Activated CD8-positive, alpha-beta memory T cell treated with anti-CD3 and anti-CD28 coated beads for 36 hours (primary cell): Measurements from ENCODE around the gene SLC35G3. TPM values are rescaled to one million over a fixed set of nuclear protein-coding genes. Genes with fewer than 3 reads are reported as not detected.
"Not testable (repeated sequence)": the region's sequence is repeated elsewhere in the genome, so short reads cannot be mapped to it uniquely, and the experiment has no call there.

Experiments
- CTCF ChIA-PET: fragments of 350-600 bp; sonication (Branson Sonifier 250); formaldehyde crosslinking; loops from one replicate; lab custom pipeline; 2021; ENCODE audit warnings: antibody characterized with exemption; lab: Charles Lee
- POLR2A ChIA-PET: fragments of 350-600 bp; sonication (Branson Sonifier 250); formaldehyde crosslinking; loops from one replicate; lab custom pipeline; 2021; ENCODE audit warnings: antibody characterized with exemption; lab: Charles Lee
- total RNA-seq, 2 experiments: library from RNA; stranded (reverse); gene quantifications; one replicate each; pipeline ENCODE4 v1.2.3, GENCODE V29; 2021

The SLC35G3 gene
- total RNA-seq, 2 experiments from 2014 or later = not detected

GRCh38 chr17:35214631-35215273 is 20.6 kb upstream of the SLC35G3 start:
- ChIA-PET POLR2A (interaction anchor here (1.0 to 1.7 kb wide), 5 partner anchors 26 to 323 kb away, joined by 3 to 6 read pairs (median 3); partner anchors contain the start of genes SLFN12L and SLFN5), CTCF (interaction anchor here (1.0 to 2.7 kb wide), 6 partner anchors 12 to 325 kb away, joined by 3 to 11 read pairs (median 3); partner anchors contain the start of gene SLFN5)

- CTCF ChIA-PET = interaction anchor here (1.1 to 2.7 kb wide), 4 partner anchors 21 to 325 kb away, joined by 3 to 11 read pairs (median 3); partner anchors contain the start of gene SLFN5
- POLR2A ChIA-PET = interaction anchor here (1.0 to 1.7 kb wide), 5 partner anchors 27 to 323 kb away, joined by 3 to 6 read pairs (median 3); partner anchors contain the start of genes SLFN12L and SLFN5
Measured at GRCh38 chr17:35214192-35214591, 20.0 kb upstream of the SLC35G3 start.

- ChIA-PET CTCF (interaction anchor here (0.6 to 2.7 kb wide), 6 partner anchors 22 to 534 kb away, joined by 3 to 11 read pairs (median 3); partner anchors contain the start of gene SLFN5), POLR2A (interaction anchor here (0.6 to 1.7 kb wide), 6 partner anchors 28 to 324 kb away, joined by 3 to 6 read pairs (median 3); partner anchors contain the start of genes SLFN12L and SLFN5)
Measured at GRCh38 chr17:35213412-35213940, 19.3 kb upstream of the SLC35G3 start.

- ChIA-PET POLR2A (interaction anchor here (0.6 kb wide), 2 partner anchors 31 to 71 kb away, joined by 3 read pairs; partner anchors contain the start of gene NLE1), CTCF (interaction anchor here (0.6 to 2.7 kb wide), 4 partner anchors 23 to 535 kb away, joined by 3 to 11 read pairs (median 4); no protein-coding TSS in a partner anchor)
Measured at GRCh38 chr17:35212668-35213067, 18.5 kb upstream of the SLC35G3 start.

GRCh38 chr17:35210741-35211140 is 16.5 kb upstream of the SLC35G3 start:
- ChIA-PET CTCF (no interaction called here), POLR2A (no interaction called here)

- POLR2A ChIA-PET, CTCF ChIA-PET: not testable (repeated sequence)
Measured at GRCh38 chr17:35202582-35202981, 8.4 kb upstream of the SLC35G3 start.

- POLR2A ChIA-PET, CTCF ChIA-PET: not testable (repeated sequence)
Measured at GRCh38 chr17:35195062-35195461, 869 bp upstream of the SLC35G3 start.

GRCh38 chr17:35192708-35193107 is 1.5 kb downstream of the SLC35G3 start:
- ChIA-PET POLR2A (no interaction called here), CTCF (no interaction called here)

GRCh38 chr17:35191001-35191695 is 3.0 kb downstream of the SLC35G3 start:
- ChIA-PET POLR2A (no interaction called here), CTCF (no interaction called here)

GRCh38 chr17:35189291-35189690 is 4.9 kb downstream of the SLC35G3 start:
- POLR2A ChIA-PET = no interaction called here
- CTCF ChIA-PET = no interaction called here

- ChIA-PET POLR2A (interaction anchor here (0.7 to 1.9 kb wide), 3 partner anchors 11 to 332 kb away, joined by 4 to 5 read pairs (median 4); partner anchors contain the start of gene SLFN5), CTCF (interaction anchor here (0.7 kb wide), 1 partner anchor 560 kb away, joined by 3 read pairs; no protein-coding TSS in a partner anchor)
Measured at GRCh38 chr17:35188111-35188510, 6.1 kb downstream of the SLC35G3 start.

GRCh38 chr17:35187481-35187880 is 6.7 kb downstream of the SLC35G3 start:
- POLR2A ChIA-PET = interaction anchor here (0.7 to 1.9 kb wide), 2 partner anchors 10 to 55 kb away, joined by 4 to 5 read pairs; partner anchors contain the start of gene SLFN5
- CTCF ChIA-PET = interaction anchor here (0.7 kb wide), 1 partner anchor 561 kb away, joined by 3 read pairs; no protein-coding TSS in a partner anchor

- ChIA-PET CTCF (interaction anchor here (1.0 kb wide), 1 partner anchor 28 kb away, joined by 3 read pairs; no protein-coding TSS in a partner anchor), POLR2A (no interaction called here)
Measured at GRCh38 chr17:35185849-35186248, 8.3 kb downstream of the SLC35G3 start.

GRCh38 chr17:35184274-35184673 is 9.9 kb downstream of the SLC35G3 start:
- ChIA-PET POLR2A (interaction anchor here (0.6 kb wide), 2 partner anchors 351 to 524 kb away, joined by 3 to 5 read pairs; no protein-coding TSS in a partner anchor), CTCF (no interaction called here)

GRCh38 chr17:35183332-35183731 is 10.9 kb downstream of the SLC35G3 start:
- CTCF ChIA-PET = interaction anchor here (0.6 kb wide), 1 partner anchor 576 kb away, joined by 3 read pairs; no protein-coding TSS in a partner anchor
- POLR2A ChIA-PET = interaction anchor here (0.9 kb wide), 1 partner anchor 130 kb away, joined by 3 read pairs; no protein-coding TSS in a partner anchor

GRCh38 chr17:35179379-35179778 is 14.8 kb downstream of the SLC35G3 start:
- CTCF ChIA-PET, POLR2A ChIA-PET: not testable (repeated sequence)

GRCh38 chr17:35176897-35177296 is 17.3 kb downstream of the SLC35G3 start:
- ChIA-PET POLR2A (interaction anchor here (0.6 kb wide), 1 partner anchor 11 kb away, joined by 5 read pairs; no protein-coding TSS in a partner anchor), CTCF (no interaction called here)

- ChIA-PET POLR2A (no interaction called here), CTCF (no interaction called here)
Measured at GRCh38 chr17:35175638-35176415, 18.4 kb downstream of the SLC35G3 start.
